Measurements from ENCODE around the gene PSMD3.

PSMD3 gene

GRCh38 chr17:39955726-39956225 lies 24.8 kb upstream of the PSMD3 start:
- TF ChIP-seq, protein P1, sequence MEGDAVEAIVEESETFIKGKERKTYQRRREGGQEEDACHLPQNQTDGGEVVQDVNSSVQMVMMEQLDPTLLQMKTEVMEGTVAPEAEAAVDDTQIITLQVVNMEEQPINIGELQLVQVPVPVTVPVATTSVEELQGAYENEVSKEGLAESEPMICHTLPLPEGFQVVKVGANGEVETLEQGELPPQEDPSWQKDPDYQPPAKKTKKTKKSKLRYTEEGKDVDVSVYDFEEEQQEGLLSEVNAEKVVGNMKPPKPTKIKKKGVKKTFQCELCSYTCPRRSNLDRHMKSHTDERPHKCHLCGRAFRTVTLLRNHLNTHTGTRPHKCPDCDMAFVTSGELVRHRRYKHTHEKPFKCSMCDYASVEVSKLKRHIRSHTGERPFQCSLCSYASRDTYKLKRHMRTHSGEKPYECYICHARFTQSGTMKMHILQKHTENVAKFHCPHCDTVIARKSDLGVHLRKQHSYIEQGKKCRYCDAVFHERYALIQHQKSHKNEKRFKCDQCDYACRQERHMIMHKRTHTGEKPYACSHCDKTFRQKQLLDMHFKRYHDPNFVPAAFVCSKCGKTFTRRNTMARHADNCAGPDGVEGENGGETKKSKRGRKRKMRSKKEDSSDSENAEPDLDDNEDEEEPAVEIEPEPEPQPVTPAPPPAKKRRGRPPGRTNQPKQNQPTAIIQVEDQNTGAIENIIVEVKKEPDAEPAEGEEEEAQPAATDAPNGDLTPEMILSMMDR (IDR thresholded peaks at IDR 0.05; ENCODE audit: extremely low read depth, insufficient read depth, missing control alignments), result no peak
- DNase-seq (ENCODE audit: low spot score), result no peak
- in situ Hi-C loops (cut with MboI; ENCODE audit: low pct_unique_long_range_greater_than_20kb, low sequenced_read_pairs, unreplicated experiment), result no loop called here

DNA sequence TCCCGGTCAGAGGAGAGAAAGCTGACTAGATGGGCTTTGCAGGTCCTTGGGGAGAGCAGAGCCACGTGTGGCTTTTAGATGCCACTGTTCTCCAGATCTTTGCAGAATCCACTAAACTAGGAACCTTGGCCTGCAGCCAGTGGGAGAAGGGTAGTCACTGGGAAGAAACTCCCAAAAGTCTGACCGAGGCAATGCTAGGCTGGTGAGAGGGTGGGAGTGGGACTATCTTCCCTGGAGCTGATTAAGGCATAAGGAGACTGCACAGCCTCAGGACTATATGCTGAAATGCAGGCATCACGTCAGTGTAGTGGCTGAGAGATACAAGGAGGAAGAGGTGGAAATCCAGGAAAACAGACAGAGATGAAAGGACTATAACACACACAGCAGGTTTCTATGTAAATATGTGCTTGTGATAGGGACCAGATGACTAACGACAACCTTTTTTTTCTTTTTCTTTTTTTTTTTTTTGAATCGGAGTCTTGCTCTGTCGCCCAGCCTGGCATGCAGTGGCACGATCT lies 20.0 kb upstream of the PSMD3 start:
- in situ Hi-C loops (cut with MboI; ENCODE audit: low pct_unique_long_range_greater_than_20kb, low sequenced_read_pairs, unreplicated experiment), result no loop called here
- DNase-seq (ENCODE audit: low spot score), result no peak
- TF ChIP-seq, protein P1 (IDR thresholded peaks at IDR 0.05; ENCODE audit: extremely low read depth, insufficient read depth, missing control alignments), result no peak

DNA sequence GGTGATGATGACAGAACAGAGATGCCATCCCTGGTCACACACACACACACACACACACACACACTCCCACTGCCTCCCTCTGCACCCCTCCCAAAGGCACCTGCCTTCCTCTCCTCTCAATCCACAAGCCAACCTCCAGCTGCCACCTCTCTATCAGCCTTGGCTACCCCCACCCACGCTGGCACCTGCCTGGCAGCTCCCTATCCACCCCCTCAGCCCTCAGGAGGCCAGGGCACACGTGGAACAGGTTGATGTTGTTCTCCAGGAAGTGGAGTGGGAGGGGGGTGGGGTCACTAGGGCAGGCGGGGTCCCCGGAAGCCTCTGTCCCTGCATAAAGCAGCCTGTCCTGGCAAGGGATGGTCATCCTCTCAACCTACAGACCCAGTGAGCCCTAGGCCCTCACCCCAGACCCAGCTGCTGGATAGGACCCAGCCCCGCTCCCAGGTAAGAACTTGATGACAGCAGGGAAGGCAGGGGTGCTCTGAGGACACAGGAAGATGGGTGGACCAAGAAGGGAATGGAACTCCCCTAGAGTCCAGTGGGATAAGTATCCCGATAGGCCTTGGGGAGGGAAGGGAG lies 17.9 kb upstream of the PSMD3 start, which contains the start of gene GSDMA:
Gene GSDMA, plus strand, starts transcription at position 363 of the 579 bp plus-strand sequence. CDS start 2,684 bp downstream, outside the sequence.
- in situ Hi-C loops (cut with MboI; ENCODE audit: low pct_unique_long_range_greater_than_20kb, low sequenced_read_pairs, unreplicated experiment), result no loop called here
- no peak for DNase-seq (ENCODE audit: low spot score)
- TF ChIP-seq, protein P1 (IDR thresholded peaks at IDR 0.05; ENCODE audit: extremely low read depth, insufficient read depth, missing control alignments), result no peak

DNA sequence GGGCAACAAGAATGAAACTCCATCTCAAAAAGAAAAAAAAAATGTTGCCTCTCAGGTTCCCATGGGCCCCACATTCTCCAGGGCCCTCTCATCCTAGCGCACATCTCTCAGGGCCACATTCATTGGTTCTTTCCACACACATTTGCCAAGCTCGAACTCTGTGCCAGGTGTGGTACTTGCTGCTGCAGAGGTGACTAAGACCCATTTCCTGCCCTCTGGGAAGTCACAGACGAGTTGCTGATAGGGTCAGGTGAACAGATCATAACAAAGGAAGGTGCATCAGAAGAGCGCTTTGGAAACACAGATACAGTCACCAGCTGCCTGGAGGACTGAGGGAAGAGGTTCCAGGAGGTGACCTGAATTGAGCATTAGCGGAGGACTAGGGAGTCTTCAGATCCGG lies 16.8 kb upstream of the PSMD3 start:
- TF ChIP-seq, protein P1 (IDR thresholded peaks at IDR 0.05; ENCODE audit: extremely low read depth, insufficient read depth, missing control alignments), result no peak
- in situ Hi-C loops (cut with MboI; ENCODE audit: low pct_unique_long_range_greater_than_20kb, low sequenced_read_pairs, unreplicated experiment), result no loop called here
- no peak for DNase-seq (ENCODE audit: low spot score)

DNA sequence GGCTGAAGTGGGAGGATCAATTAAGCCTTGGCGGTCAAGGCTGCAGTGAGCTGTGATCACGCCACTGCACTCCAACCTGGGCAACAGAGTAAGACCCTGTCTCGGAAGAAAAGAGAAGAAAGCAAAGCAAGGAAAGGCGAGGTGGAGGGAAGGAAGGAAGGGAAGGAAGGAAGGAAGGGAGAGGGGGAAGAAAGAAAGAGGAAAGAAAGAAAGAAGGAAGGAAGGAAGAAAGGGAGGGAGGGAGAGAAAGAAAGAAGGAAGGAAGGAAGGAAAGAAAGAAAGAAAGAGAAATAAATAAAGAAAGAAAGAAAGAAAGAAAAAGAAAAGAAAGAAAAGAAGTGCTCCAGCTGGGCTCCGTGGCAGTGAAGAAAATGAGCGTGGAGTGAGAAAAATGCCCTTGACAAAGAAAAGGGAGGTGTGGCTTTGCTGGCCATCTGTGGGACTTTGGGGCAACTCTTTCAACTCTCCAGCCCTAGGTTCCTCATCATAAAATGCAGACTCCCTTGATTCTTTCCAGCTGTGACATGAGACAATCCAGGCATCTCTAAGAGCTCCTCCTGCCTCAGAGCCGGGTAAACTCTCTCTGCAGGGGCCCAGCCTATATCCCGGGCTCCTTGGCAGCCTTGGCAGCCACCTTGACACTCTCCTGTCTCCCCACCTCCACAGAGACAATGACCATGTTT lies 15.4 kb upstream of the PSMD3 start:
- TF ChIP-seq, protein P1 (IDR thresholded peaks at IDR 0.05; ENCODE audit: extremely low read depth, insufficient read depth, missing control alignments), result no peak
- in situ Hi-C loops (cut with MboI; ENCODE audit: low pct_unique_long_range_greater_than_20kb, low sequenced_read_pairs, unreplicated experiment), result no loop called here
- no peak for DNase-seq (ENCODE audit: low spot score)

GRCh38 chr17:39966771-39967170 lies 13.8 kb upstream of the PSMD3 start:
- DNase-seq (ENCODE audit: low spot score), result no peak
- TF ChIP-seq, protein P1 (IDR thresholded peaks at IDR 0.05; ENCODE audit: extremely low read depth, insufficient read depth, missing control alignments), result no peak
- in situ Hi-C loops (cut with MboI; ENCODE audit: low pct_unique_long_range_greater_than_20kb, low sequenced_read_pairs, unreplicated experiment), result no loop called here

Data from GM13977 (cell line).